ENCODE results near the gene ZNF436. TPM values are rescaled to one million over a fixed set of nuclear protein-coding genes. Genes with fewer than 3 reads are reported as not detected.

The ZNF436 gene
- 14.2 and 17.2 TPM in 2 replicates for polyA plus RNA-seq (2011; rRNA removed)
- 14.6 and 22.5 TPM in 2 replicates for polyA minus RNA-seq (2011; rRNA and poly(A)+ RNA removed)

- peak; percentile 64 for DNase-seq (ENCODE audit: low read depth, low spot score)
- H3K9me3 ChIP-seq (ENCODE audit: control insufficient read depth, insufficient read depth, low read length) = peaks cover 16% of the 10 kb centered on the region
- TF ChIP-seq CTCF (IDR thresholded peaks at IDR 0.05; ENCODE audit: low read depth, low read length) = no peak
- ChIA-PET POLR2A (interaction anchor here (0.6 to 1.2 kb wide), 6 partner anchors 16 to 267 kb away, joined by 3 to 13 read pairs (median 4); partner anchors contain the start of gene HNRNPR), CTCF (interaction anchor here (0.6 to 3.4 kb wide), 4 partner anchors 12 to 170 kb away, joined by 3 to 24 read pairs (median 4); no protein-coding TSS in a partner anchor)
- peak within 1 kb of the TSS; percentile 99 for H3K4me3 ChIP-seq (ENCODE audit: low read depth, low read length)
- H3K27ac ChIP-seq (ENCODE audit: low read depth, low read length) = peak within 1 kb of the TSS; percentile 96
- no peaks in the 10 kb centered on the region for H3K27me3 ChIP-seq (ENCODE audit: control insufficient read depth, insufficient read depth, low read length)
Observed at GRCh38 chr1:23369335-23370013, at the start of gene ZNF436. Gene ZNF436, minus strand, starts transcription at chr1:23369836. Its CDS starts 1,831 bp downstream, at chr1:23368005.

- DNase-seq (ENCODE audit: low read depth, low spot score) = no peak
- no peak for TF ChIP-seq CTCF (IDR thresholded peaks at IDR 0.05; ENCODE audit: low read depth, low read length)
- no peak overlapping the region for H3K4me3 ChIP-seq (ENCODE audit: low read depth, low read length)
- ChIA-PET POLR2A (no interaction called here), CTCF (interaction anchor here (0.9 to 3.9 kb wide), 2 partner anchors 15 to 16 kb away, joined by 3 to 25 read pairs; no protein-coding TSS in a partner anchor)
- H3K27me3 ChIP-seq (ENCODE audit: control insufficient read depth, insufficient read depth, low read length) = no peaks in the 10 kb centered on the region
- no peaks in the 10 kb centered on the region for H3K9me3 ChIP-seq (ENCODE audit: control insufficient read depth, insufficient read depth, low read length)
- no peak overlapping the region for H3K27ac ChIP-seq (ENCODE audit: low read depth, low read length)
Observed at GRCh38 chr1:23419180-23419579, 49.5 kb upstream of the ZNF436 start.

GRCh38 chr1:23417570-23417969, 47.9 kb upstream of the ZNF436 start:
- CTCF ChIA-PET = no interaction called here
- no peak overlapping the region for H3K27ac ChIP-seq (ENCODE audit: low read depth, low read length)
- H3K27me3 ChIP-seq (ENCODE audit: control insufficient read depth, insufficient read depth, low read length) = no peaks in the 10 kb centered on the region
- TF ChIP-seq CTCF (IDR thresholded peaks at IDR 0.05; ENCODE audit: low read depth, low read length) = no peak
- H3K4me3 ChIP-seq (ENCODE audit: low read depth, low read length) = no peak overlapping the region
- POLR2A ChIA-PET = interaction anchor here (1.2 kb wide), 1 partner anchor 10 kb away, joined by 3 read pairs; no protein-coding TSS in a partner anchor
- DNase-seq (ENCODE audit: low read depth, low spot score) = no peak
- H3K9me3 ChIP-seq (ENCODE audit: control insufficient read depth, insufficient read depth, low read length) = no peaks in the 10 kb centered on the region

GRCh38 chr1:23416964-23417363, 47.3 kb upstream of the ZNF436 start:
- no peak for DNase-seq (ENCODE audit: low read depth, low spot score)
- ChIA-PET POLR2A (no interaction called here), CTCF (no interaction called here)
- Histone ChIP-seq H3K27ac (ENCODE audit: low read depth, low read length) (no peak overlapping the region), H3K9me3 (ENCODE audit: control insufficient read depth, insufficient read depth, low read length) (no peaks in the 10 kb centered on the region), H3K4me3 (ENCODE audit: low read depth, low read length) (no peak overlapping the region), H3K27me3 (ENCODE audit: control insufficient read depth, insufficient read depth, low read length) (no peaks in the 10 kb centered on the region)
- TF ChIP-seq CTCF (IDR thresholded peaks at IDR 0.05; ENCODE audit: low read depth, low read length) = no peak

- DNase-seq (ENCODE audit: low read depth, low spot score) = no peak
- no peak overlapping the region for H3K27ac ChIP-seq (ENCODE audit: low read depth, low read length)
- H3K9me3 ChIP-seq (ENCODE audit: control insufficient read depth, insufficient read depth, low read length) = no peaks in the 10 kb centered on the region
- no peak overlapping the region for H3K4me3 ChIP-seq (ENCODE audit: low read depth, low read length)
- CTCF ChIA-PET = no interaction called here
- H3K27me3 ChIP-seq (ENCODE audit: control insufficient read depth, insufficient read depth, low read length) = no peaks in the 10 kb centered on the region
- POLR2A ChIA-PET = no interaction called here
- TF ChIP-seq CTCF (IDR thresholded peaks at IDR 0.05; ENCODE audit: low read depth, low read length) = no peak
Observed at GRCh38 chr1:23408797-23409290, 39.2 kb upstream of the ZNF436 start.
